ENCODE results near the gene CBL.
"Not testable (repeated sequence)": the region's sequence is repeated elsewhere in the genome, so short reads cannot be mapped to it uniquely, and the experiment has no call there.

CBL gene

DNA sequence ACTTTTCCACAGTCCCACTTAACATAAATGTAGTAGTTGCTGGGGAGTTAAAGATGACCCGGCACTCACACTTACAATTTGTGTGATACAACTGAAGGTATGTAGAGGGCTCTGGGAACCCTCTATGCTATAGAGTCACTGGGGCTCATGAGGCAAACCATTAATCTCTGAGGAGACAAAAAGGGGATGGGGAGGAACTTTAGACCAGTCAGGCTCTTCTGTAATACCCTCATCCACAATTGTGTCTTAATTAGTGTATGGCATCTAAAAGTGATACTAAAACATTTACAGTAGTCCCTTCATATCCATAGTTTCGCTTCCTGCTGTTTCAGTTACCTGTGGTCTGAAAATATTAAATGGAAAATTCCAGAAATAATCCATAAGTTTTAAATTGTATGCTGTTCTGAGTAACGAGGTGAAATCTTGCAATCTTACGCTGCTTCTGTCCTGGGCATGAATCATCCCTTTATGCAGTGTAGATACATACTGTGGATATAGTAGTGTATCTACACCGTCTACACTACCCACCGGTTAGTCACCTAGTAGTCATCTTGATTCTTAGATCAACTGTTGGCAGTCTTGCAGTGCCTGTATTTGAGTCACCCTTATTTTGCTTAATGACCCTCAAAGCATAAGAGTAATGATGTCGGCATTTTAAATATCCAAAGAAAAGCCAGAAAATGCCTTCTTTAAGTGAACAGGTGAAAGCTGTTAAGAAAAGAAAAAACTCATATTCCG is 12.2 kb downstream of the CBL start:
- FAIRE-seq, result no peak

DNA sequence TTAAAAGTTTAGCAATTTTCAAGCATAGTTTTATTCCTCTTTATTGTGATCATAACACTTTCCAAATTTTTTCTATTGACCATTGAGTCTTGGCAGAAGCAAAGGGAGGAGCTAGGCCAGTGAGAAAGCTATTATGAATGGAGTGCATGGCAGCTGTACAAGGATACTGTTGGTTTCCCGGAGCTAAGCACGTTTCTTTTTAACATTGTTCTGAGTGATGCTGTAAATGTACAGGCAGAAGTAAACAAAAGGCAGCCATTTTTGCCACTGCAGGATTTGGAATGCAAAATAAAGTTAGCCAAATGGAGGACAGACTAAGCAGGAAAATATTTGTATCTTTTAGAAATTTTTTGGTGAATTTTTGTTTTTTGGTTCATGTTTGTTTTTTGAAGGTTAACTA is 16.2 kb downstream of the CBL start:
- no peak for FAIRE-seq

DNA sequence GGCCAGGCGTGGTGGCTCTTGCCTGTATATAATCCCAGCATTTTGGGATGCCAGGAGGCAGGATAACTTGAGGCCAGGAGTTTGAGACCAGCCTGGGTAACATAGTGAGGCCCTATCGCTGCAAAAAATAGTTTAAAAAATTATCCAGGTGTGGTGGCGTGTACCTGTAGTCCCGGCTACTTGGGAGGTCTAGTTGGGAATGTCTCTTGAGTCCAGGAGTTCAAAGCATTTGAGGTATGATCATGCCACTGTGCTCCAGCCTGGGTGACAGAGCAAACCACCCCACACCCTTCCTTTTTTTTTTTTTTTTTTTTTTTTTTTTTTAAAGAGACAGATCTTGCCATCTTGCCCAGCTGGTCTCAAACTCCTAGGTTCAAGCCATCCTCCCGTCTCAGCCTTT is 16.8 kb downstream of the CBL start:
- FAIRE-seq, result no peak

DNA sequence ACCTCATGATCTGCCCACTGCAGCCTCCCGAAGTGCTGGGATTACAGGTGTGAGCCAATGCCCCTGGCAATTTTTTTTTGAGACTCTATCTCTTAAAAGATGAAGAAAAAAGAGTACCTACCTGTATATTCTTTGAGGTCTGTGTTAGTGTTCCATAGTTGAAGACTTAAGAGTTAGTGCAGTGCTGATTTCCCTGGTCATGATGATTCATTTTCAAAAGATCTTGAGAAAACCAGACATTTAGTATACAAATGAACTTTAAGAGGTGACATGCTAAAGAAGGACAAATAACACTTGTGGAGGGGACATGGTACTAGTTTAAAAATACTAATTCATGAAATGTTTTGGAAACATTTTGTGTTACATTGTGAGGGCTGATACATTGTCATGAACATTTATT is 17.7 kb downstream of the CBL start:
- FAIRE-seq, result no peak

DNA sequence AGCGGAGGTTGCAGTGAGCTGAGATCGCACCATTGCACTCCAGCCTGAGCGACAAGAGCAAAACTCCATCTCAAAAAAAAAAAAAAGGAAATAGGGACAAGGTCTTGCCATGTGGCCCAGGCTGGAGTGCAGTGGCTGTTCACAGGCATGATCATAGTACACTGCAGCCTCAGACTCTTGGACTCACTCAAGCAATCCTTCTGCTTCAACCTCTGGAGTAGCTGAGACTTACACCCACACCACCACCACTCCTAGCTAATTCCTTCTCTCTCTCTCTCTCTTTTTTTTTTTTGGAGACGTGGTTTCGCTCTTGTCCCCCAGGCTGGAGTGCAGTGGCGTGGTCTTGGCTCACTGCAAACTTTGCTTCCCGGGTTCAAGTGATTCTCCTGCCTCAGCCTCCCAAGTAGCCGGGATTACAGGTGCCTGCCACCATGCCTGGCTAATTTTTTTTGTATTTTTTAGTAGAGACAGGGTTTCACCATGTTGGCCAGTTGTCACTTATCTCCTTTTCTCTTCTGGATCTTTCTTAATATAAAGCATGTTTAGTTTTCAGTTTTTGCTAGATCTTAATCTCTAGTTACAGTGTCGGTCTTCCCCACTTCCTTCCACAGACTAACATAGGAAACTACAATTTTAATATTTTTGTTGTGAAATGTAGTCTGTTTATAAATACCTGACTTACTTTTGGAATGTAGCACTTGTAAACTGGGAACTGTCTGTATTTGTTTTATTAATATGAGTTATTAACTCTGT is 22.6 kb downstream of the CBL start:
- not testable (repeated sequence) for FAIRE-seq

DNA sequence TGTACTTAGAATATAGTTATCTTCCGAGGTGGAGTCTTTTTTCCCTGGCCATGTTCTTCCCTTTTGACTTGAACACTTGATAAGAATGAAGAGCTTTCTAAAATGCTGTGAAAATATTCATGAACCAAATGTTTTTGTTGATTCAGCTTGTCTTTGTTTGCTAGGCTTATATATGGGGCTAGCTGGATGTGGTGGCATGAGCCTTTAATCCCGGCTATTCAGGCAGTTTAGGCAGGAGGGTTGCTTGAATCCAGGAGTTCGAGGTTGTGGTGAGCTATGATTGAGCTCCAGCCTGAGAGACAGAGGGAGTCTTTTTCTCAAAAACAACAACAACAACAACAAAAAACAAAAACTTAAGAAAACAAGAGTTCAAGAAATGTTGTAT is 23.1 kb downstream of the CBL start:
- FAIRE-seq, result no peak

DNA sequence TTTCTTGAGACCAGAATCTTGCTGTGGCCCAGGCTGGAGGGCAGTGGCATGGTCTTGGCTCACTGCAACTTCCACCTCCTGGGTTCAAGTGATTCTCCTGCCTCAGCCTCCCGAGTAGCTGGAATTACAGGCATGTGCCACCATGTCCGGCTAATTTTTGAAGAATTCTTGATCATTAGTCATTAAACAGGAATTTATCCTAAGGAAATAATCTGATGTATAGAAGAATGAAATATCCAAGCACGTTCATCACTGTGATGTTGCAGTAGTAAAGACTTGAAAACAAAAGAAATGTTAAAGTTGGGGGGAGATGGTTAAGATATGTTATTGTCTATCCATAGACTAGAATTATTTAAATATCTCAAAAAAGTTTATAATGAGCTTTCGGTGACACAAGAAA is 23.6 kb downstream of the CBL start:
- no peak for FAIRE-seq

DNA sequence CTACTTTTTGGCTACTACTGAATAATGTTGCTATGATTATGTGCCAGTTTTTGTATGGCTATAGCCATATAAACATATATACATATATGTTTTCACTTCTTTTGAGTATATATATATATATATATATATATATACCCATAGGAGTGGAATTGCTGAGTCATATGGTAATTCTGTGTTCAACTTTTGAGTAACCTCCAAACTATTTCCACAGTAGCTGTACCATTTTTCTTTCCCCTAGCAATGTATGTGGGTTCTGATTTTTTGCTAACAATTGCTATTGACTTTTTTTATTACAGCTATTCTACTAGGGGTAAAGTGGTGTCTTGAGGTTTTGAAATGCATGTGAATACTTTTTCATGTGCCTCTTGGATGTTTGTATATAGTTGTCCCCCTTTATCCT is 30.4 kb downstream of the CBL start:
- no peak for FAIRE-seq

DNA sequence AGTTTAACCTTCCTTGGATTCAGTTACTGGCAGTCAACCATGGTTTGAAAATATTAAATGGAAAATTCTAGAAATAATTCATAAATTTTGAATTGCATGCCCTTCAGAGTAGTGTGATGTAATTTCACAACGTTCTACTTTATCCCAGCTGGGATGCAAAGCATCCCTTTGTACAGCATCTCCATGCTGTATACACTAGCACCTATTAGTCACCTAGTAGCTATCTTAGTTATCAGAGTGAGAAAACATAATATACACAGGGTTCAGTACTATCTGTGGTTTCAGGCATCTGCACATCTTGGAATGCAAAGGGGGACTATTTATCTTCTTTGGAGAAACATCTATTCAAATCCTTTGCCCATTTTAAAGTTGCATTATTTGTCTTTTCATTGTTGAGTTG is 30.8 kb downstream of the CBL start:
- no peak for FAIRE-seq

DNA sequence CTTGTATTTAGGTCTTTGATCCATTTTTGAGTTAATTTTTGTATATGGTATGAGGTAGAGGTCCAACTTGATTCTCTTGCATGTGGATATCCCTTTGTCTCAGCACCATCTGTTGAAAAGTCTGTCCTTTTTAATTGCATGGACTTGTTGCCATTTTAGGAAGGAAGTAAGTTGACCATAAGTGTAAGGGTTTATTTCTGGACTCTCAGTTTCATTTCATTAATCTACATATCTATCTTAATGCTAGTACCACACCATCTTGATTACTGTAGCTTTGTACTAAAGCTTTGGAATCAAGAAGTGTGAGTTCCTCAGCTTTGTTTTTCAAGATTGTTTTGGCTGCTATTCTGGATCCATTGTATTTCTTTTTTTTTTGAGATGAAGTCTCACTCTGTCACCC is 31.4 kb downstream of the CBL start:
- FAIRE-seq, result no peak

DNA sequence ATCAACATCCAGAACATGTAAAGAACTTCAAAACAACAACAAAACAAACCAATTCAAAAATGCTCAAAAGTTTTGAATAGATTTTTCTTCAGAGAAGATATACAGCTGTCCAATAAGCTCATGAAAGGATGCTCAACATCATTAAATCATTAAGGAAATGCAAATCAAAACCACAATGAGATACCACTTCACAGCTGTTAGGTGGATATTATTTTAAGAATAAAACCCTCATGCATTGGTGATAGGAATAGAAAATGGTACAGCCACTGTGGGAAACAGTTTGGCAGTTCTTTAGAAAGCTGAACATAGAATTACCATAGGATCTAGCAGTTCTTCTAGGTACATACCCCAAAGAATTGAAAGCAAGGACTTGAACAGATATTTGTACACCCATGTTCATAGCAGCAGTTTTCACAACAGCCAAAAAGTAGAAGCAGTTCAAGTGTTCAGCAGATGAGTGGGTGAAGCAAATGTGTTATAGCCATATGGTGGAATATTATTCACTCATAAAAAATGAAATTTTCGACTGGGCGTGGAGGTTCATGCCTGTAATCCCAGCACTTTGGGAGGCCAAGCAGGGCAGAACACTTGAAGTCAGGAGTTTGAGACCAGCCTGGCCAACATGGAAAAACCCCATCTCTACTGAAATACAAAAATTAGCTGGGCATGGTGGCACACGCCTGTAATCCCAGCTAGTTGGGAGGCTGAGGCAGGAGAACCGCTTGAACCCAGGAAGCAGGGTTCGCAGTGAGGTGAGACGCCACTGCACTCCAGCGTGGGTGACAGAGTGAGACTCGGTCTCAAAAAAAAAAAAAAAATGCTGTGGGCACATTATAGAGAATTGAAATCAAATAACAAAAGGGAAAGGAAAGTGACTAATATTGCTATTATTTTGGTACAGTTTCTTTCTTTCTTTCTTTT is 42.9 kb downstream of the CBL start:
- peak; percentile 14 for FAIRE-seq

DNA sequence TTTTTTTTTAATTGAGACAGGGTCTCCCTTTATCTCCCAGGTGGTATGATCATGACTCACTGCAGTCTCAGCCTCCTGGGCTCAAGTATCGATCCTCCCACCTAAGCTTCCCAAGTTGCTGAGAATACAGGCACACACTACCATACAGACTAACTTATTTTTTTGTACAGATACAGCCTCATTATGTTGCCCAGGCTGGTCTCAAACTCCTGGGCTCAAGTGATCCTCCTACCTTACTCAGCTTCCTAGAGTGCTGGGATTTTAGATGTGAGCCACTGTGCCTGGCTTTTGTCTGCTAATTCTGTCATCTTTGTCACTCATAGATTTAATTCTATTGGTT is 43.5 kb downstream of the CBL start:
- FAIRE-seq, result no peak

DNA sequence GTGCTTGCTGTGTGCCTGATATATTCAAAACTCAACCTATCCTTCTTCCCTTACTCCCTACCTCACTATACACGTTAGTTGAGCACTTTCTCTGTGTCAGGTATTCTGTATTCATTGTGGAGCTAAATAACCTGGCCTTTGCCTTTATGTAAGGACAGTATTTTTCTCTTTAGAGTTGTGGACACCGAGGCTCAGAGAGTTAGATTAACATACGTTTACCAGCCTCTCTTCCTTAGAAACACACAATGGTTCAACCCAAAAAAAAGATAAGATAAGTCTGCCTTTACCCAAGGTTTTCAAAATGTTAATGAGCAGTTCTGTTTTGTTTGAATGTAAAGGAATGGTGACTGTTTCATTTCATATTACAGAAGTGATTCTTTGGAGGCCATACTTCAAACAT is 45.0 kb downstream of the CBL start:
- FAIRE-seq, result no peak

DNA sequence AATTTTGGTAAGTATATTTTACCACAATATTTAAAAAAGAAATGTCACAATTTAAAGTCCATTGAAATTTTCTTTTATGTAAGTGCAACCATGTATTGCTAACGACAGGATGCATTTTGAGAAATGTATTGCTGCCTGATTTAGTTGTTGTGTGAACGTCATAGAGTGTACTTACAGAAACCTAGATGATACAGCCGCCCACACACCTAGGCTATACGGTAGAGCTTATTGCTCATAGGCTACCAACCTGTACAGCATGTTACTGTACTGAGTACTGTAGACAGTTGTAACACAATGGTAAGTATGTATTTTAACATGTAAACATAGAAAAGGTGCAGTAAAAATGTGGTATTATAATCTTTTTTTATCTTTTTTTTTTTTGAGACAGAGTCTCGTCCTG is 48.1 kb downstream of the CBL start:
- no peak for FAIRE-seq

DNA sequence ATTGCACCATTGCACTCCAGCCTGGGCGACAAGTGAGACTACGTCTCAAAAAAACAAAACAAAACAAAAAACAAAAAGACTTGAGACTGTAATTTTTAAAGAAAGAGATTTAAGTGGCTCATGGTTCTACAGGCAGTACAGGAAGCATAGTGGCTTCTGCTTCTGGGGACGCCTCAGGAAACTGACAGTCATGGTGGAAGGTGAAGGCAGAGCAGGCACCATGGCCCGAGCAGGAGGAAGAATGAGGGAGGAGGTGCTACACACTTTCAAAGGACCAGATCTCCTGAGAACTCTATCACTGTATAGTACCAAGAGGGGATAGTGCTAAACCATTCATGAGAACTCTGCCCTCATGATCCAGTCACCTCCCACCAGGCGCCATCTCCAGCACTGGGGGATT is 52.0 kb downstream of the CBL start:
- no peak for FAIRE-seq

DNA sequence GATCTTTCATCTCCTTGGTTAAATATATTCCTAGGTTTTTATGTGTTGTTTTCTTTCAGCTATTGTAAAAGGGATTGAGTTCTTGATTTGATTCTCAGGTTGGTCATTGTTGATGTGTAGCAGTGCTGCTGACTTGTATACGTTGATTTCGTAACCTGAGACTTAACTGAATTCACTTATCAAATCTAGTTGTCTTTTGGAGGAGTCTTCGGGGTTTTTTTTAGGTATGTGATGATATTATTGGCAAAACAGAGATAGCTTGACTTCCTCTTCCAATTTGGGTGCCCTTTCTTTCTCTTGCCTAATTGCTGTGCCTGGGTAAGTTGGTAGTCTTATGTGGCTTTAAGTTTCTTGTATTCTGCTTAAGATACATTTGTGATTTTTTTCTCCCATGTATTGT is 52.8 kb downstream of the CBL start:
- FAIRE-seq, result no peak

DNA sequence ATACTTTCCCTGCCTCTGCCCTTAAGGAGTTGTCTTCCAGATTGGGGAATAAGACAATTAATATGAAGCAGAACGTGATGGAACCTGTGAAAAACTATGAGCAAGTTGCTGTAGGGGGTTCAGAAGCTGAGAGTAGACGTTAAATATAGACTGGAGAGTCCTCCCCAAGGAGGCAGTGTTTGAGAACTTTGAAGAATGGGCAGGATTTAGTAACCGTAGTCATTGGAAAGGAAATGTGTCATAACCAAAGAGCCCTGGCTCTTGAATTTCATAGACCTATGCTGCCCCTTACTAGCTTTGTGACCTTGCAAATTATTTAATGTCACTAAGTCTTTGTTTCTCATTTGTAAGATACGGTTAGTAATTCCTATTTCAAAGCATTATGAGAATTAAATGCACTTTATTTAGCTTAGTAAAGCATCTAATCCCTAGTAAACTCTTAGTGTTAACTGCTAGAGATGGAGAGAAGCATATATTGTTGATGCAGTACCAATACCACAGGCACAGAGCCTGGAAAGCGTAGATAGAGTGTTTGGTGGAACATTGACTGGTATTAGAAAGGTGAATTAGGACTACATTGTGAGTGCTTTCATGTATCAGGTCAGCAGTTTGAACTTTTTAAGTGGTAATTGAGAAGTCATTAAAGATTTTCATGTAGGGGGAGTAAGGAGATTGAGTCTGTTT is 56.7 kb downstream of the CBL start:
- FAIRE-seq, result no peak

DNA sequence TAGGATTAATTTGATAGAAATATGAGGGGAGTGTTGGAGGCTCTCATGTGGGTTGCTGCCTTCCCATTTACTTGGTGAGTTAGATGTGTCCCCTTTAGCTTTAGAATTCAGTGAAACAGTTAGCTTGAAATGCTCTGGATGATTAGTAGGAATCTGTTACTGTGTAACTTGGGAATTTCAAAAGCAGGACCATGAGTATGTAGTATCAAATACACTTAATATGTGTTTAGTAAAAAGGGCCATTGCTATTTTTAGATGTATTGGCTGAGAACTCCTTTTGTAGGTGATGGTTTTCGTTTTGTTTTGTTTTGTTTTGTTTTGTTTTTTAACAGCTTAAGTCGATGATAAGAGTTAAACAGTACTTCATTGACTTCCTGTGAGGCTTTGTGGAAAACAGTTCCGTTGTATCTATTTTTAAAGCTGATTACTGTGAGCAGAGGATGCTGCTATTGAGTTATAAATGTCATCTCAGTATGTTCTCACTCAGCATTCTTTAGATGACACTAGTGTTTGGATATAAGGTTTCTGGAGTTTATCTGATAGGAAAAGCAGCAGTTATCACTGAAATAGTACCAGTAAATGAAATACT is 57.3 kb downstream of the CBL start:
- no peak for FAIRE-seq

DNA sequence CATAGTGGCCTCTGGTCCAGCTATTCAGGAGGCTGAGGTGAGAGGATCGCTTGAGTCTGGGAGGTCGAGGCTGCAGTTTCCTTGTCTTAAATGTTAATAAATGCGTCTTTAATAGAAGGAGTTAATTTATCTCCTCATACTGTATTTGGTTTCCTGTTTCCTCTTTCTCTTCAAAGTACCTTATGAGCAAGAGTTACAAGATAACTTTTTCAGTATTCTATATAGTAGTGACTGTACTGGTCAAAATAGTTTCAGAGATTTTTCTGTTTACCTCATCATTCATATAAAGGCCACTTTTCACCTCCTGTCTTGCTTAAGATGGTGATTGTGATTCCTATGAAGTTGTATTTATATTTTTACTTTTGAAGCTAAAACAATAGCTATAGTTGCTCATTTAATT is 59.9 kb downstream of the CBL start:
- no peak for FAIRE-seq

DNA sequence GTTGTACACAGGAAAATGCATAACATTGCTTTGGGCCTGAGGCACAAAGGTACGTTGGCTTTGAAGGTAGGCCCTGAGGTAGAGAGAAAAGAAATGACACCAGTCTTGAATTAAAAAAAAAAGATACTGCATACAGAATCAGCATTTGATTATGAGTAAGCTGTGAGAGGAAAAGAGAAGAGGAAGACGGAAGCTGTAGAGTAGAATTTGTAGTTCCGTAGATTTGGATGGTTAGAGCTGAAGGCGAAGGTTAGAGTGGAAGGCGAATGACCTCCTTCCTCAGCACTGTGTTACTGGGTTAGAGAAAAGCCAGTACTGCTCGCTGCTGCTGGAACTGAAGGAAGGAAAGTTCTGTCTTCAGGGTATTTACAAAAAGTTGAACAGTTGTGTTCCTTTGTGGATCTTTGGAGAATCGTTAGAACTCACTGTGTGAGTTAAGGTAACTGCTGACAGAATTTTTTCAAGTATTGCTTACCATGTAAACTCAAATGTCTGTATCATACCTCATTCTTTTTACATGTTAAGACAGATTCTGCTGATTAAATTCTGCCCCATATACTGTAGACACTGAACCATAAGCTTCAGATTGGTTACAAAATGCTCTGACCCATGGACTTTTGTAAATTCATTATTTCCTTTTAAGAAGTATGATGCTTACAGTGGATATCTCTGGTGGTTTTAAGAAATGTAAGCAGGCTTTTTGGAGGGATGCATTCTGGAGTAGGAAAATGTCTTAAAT is 60.5 kb downstream of the CBL start:
- no peak for FAIRE-seq

DNA sequence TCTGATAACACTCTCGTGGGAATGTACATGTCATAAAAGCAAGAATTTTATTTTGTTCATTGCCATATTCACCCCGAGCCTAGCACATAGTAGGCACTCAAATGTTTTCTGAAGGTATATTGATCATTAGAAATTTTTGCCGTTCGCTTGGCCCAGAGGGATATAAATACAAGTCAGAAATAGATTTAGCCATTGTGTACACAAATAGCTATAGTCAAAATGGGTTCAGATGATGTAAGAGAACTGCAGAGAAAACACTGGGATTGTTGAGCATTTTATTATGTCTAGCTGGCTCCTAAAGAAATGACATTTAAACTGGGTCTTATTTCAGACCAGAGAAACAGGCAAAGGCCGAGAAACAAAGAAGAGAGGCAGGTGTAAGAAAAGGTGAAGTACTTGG is 61.5 kb downstream of the CBL start:
- no peak for FAIRE-seq

DNA sequence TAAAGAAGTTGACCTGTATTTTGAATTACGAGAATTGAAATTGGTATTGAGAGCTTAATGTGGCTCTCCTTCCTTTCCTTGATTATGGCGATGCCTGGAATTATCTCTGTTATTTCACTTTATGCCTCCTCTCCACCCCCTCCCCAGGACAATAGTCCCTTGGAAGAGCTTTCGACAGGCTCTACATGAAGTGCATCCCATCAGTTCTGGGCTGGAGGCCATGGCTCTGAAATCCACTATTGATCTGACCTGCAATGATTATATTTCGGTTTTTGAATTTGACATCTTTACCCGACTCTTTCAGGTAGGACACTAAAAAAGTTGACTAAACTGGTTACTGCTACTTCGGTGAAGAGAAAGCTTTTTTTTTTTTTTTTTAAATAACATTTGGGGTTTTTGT is 67.6 kb downstream of the CBL start:
- FAIRE-seq, result no peak
